HEK293T (cell line): ENCODE measurements around the gene SLC30A1.
A peak's percentile ranks its signal among the peaks of the same experiment; 100 is the strongest.

Experiments
- CTCF ChIA-PET: fragments of 350-600 bp; formaldehyde crosslinking; extraction: SDS; loops from one replicate; lab custom pipeline; 2021; ENCODE audit warnings: antibody characterized with exemption, inconsistent platforms; lab: Yijun Ruan, JAX
- POLR2A ChIA-PET: fragments of 350-600 bp; formaldehyde crosslinking; extraction: SDS; loops from one replicate; lab custom pipeline; 2020; ENCODE audit warnings: antibody characterized with exemption, inconsistent platforms; lab: Yijun Ruan, JAX
- DNase-seq: peaks from one replicate; pipeline ENCODE4 v3.0.0; 2012; ENCODE audit warnings: mixed read lengths; ENCODE audit errors: extremely low spot score
- ARNT ChIP-seq: fragments of 450-650 bp; IDR thresholded peaks from 2 replicates; pipeline ENCODE4 v1.6.1; 2017; ENCODE audit warnings: mild to moderate bottlenecking
- BHLHE40 ChIP-seq: fragments of 450-650 bp; IDR thresholded peaks from 2 replicates; pipeline ENCODE4 v1.6.1; 2016; ENCODE audit warnings: mild to moderate bottlenecking, moderate library complexity, borderline replicate concordance
- CTBP1 ChIP-seq: fragments of 450-650 bp; IDR thresholded peaks from 2 replicates; pipeline ENCODE4 v1.6.1; 2016; ENCODE audit warnings: borderline replicate concordance
- ELF4 ChIP-seq: fragments of 450-650 bp; IDR thresholded peaks from 2 replicates; pipeline ENCODE4 v1.6.1; 2017; ENCODE audit warnings: antibody characterized with exemption
- FOXA1 ChIP-seq: fragments of 450-650 bp; IDR thresholded peaks from 2 replicates; pipeline ENCODE4 v1.6.1; 2016; ENCODE audit warnings: mild to moderate bottlenecking
- FOXK2 ChIP-seq: fragments of 450-650 bp; IDR thresholded peaks from 2 replicates; pipeline ENCODE4 v1.6.1; 2016; ENCODE audit warnings: mild to moderate bottlenecking
- FOXM1 ChIP-seq: fragments of 450-650 bp; IDR thresholded peaks from 2 replicates; pipeline ENCODE4 v1.6.1; 2017; ENCODE audit warnings: mild to moderate bottlenecking, borderline replicate concordance
- HDGF ChIP-seq: fragments of 450-650 bp; IDR thresholded peaks from 2 replicates; pipeline ENCODE4 v1.6.1; 2017; ENCODE audit warnings: antibody characterized with exemption, borderline replicate concordance
- L3MBTL2 ChIP-seq: fragments of 450-650 bp; conservative IDR thresholded peaks from 2 replicates; pipeline ENCODE4 v1.6.1; 2016; ENCODE audit warnings: mild to moderate bottlenecking
- LEF1 ChIP-seq: fragments of 450-650 bp; IDR thresholded peaks from 2 replicates; pipeline ENCODE4 v1.6.1; 2017; ENCODE audit warnings: mild to moderate bottlenecking, borderline replicate concordance
- NFRKB ChIP-seq: fragments of 450-650 bp; IDR thresholded peaks from 2 replicates; pipeline ENCODE4 v1.6.1; 2016; ENCODE audit warnings: mild to moderate bottlenecking, moderate library complexity
- PKNOX1 ChIP-seq: fragments of 450-650 bp; IDR thresholded peaks from 2 replicates; pipeline ENCODE4 v1.6.1; 2016
- SP1 ChIP-seq: fragments of 450-650 bp; IDR thresholded peaks from 2 replicates; pipeline ENCODE4 v1.6.1; 2017
- SUZ12 ChIP-seq: fragments of 450-650 bp; IDR thresholded peaks from 2 replicates; pipeline ENCODE4 v1.6.1; 2016; ENCODE audit warnings: mild to moderate bottlenecking
- TARDBP ChIP-seq: fragments of 450-650 bp; IDR thresholded peaks from 2 replicates; pipeline ENCODE4 v1.6.1; 2016
- ZNF384 ChIP-seq: fragments of 450-650 bp; IDR thresholded peaks from 2 replicates; pipeline ENCODE4 v1.6.1; 2016

SLC30A1 gene

GRCh38 chr1:211553549-211553948 lies 25.4 kb downstream of the SLC30A1 start:
- CTCF ChIA-PET: no interaction called here
- TF ChIP-seq LEF1 (no peak), PKNOX1 (no peak), ARNT (no peak)
- DNase-seq: no peak
- POLR2A ChIA-PET: no interaction called here

GRCh38 chr1:211551638-211552460 lies 27.1 kb downstream of the SLC30A1 start:
- POLR2A ChIA-PET: interaction anchor here (0.6 kb wide), 1 partner anchor 283 kb away, joined by 3 read pairs; no protein-coding TSS in a partner anchor
- no peak for DNase-seq
- CTCF ChIA-PET: no interaction called here
- TF ChIP-seq ELF4: no peak
- no peak for TF ChIP-seq FOXM1
- TF ChIP-seq TARDBP: no peak
- TF ChIP-seq SUZ12: no peak
- no peak for TF ChIP-seq SP1
- no peak for TF ChIP-seq BHLHE40
- no peak for TF ChIP-seq L3MBTL2
- no peak for TF ChIP-seq ARNT
- no peak for TF ChIP-seq CTBP1

- DNase-seq: no peak
- TF ChIP-seq SUZ12 (no peak), ZNF384 (no peak), PKNOX1 (no peak), LEF1 (no peak), ARNT (no peak), NFRKB (no peak)
- ChIA-PET CTCF (no interaction called here), POLR2A (no interaction called here)
Observed at GRCh38 chr1:211549092-211549711, 29.8 kb downstream of the SLC30A1 start.

GRCh38 chr1:211548321-211549091 lies 30.5 kb downstream of the SLC30A1 start:
- TF ChIP-seq L3MBTL2: no peak
- TF ChIP-seq ARNT: no peak
- no peak for TF ChIP-seq FOXA1
- no peak for TF ChIP-seq HDGF
- no peak for TF ChIP-seq BHLHE40
- TF ChIP-seq ZNF384: no peak
- no peak for TF ChIP-seq CTBP1
- TF ChIP-seq SUZ12: no peak
- TF ChIP-seq SP1: no peak
- no peak for TF ChIP-seq ELF4
- TF ChIP-seq FOXM1: no peak
- TF ChIP-seq PKNOX1: no peak
- no peak for TF ChIP-seq FOXK2
- no peak for TF ChIP-seq TARDBP
- TF ChIP-seq NFRKB: no peak
- peak; percentile 10 for DNase-seq
- ChIA-PET CTCF (interaction anchor here (0.7 kb wide), 1 partner anchor 105 kb away, joined by 3 read pairs; no protein-coding TSS in a partner anchor), POLR2A (no interaction called here)

GRCh38 chr1:211547710-211548109 lies 31.3 kb downstream of the SLC30A1 start:
- DNase-seq: no peak
- ChIA-PET CTCF (interaction anchor here (0.7 kb wide), 1 partner anchor 106 kb away, joined by 3 read pairs; no protein-coding TSS in a partner anchor), POLR2A (no interaction called here)
- TF ChIP-seq ZNF384: no peak
- TF ChIP-seq FOXA1: no peak
- no peak for TF ChIP-seq ARNT
- no peak for TF ChIP-seq ELF4
- no peak for TF ChIP-seq L3MBTL2
- no peak for TF ChIP-seq FOXM1
- TF ChIP-seq PKNOX1: no peak
- no peak for TF ChIP-seq FOXK2
- no peak for TF ChIP-seq NFRKB

- POLR2A ChIA-PET: no interaction called here
- TF ChIP-seq L3MBTL2 (no peak), ZNF384 (no peak), BHLHE40 (no peak), ARNT (no peak), LEF1 (no peak), SP1 (no peak), FOXK2 (no peak), SUZ12 (no peak), HDGF (no peak)
- CTCF ChIA-PET: no interaction called here
- no peak for DNase-seq
Observed at GRCh38 chr1:211546543-211546942, 32.4 kb downstream of the SLC30A1 start.
